HUDEP-2 (cell line): Measurements from ENCODE around the gene TENT5C.

ENCODE experiments used
- DNase-seq, 76 experiments: peaks; one replicate each; lab custom pipeline; 2025; ENCODE audit not compliant: unreplicated experiment in 76 of 76; lab: John Stamatoyannopoulos, UW

TENT5C gene

GRCh38 chr1:117590273-117590925, 15.4 kb upstream of the TENT5C start:
- DNase-seq: no peak

GRCh38 chr1:117591252-117591651, 14.6 kb upstream of the TENT5C start:
- no peak for DNase-seq

DNA sequence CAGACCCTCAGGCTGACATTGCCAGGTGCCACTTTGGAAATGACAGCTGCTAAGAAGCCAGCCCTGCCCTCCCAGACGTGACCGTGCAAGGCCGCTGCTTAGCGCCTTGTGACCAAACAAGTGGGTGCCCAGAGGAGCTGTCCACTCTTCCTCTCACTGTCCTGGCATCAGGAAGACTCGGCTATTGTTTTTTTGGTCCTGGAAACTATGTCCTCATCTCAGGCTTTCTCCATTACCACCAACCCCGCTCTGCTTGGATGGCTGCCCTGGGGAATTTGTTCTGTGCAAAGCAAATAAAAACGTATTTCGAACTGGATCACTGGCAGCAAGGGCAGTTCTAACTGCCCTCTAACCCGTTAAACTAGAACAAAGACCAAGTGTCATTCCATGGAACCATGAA, 13.7 kb upstream of the TENT5C start:
- no peak for DNase-seq

DNA sequence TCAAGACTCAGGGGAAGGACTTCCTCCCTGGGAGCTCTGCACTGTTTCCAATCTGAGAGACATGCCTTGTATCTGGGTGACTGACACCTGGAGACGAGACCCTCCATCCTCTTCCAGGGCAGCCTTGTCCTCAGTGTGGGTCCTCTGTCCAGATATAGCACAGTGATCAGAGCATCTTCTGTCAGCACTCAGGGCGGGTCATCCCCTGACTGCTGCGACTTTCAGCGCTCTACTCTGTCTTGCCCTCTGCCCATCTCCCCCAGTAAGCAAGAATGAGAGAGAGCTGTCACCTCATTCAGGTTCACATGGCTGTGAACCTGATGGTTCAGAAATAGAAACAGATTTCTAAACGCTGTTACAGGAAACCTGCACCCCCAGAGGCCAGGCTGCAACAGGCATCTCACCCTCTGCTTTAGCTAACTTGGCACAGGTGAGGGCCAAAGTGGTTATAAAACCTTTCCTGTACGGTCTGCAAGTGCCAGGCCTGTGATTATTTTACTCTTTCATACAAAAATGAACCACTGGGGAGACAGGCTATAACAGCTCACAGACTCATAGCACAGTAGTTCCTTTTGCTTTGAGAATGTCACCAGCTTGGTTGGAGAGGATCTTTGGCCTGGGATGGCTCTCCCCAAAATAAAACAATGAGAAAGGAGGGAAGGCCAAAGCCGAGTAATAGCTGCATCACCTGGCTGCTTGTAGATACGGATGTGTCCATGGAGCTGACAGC, 11.4 kb upstream of the TENT5C start:
- DNase-seq: no peak

GRCh38 chr1:117596023-117596720, 9.7 kb upstream of the TENT5C start:
- DNase-seq: no peak

DNA sequence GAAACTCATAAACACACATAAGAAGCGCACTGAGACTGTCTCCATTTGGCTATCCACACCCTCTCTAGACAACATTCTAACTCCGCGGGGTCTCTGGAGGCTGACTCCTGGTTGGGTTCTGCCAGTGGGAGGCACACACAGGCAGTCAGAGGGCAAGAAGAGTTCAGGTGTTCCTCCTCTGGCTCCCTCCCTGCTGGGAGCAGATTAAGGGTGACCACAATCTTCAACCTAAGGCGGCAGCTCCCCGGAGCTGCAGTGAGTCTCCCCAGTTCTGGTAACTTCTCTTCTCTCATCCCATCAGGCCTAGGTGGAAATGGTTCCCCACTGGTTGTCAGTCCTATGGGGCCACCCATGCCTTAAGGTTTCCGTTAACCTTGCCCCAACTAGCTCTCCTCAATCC, 7.4 kb upstream of the TENT5C start:
- no peak for DNase-seq

GRCh38 chr1:117599286-117600221, 6.3 kb upstream of the TENT5C start:
- DNase-seq: no peak

DNA sequence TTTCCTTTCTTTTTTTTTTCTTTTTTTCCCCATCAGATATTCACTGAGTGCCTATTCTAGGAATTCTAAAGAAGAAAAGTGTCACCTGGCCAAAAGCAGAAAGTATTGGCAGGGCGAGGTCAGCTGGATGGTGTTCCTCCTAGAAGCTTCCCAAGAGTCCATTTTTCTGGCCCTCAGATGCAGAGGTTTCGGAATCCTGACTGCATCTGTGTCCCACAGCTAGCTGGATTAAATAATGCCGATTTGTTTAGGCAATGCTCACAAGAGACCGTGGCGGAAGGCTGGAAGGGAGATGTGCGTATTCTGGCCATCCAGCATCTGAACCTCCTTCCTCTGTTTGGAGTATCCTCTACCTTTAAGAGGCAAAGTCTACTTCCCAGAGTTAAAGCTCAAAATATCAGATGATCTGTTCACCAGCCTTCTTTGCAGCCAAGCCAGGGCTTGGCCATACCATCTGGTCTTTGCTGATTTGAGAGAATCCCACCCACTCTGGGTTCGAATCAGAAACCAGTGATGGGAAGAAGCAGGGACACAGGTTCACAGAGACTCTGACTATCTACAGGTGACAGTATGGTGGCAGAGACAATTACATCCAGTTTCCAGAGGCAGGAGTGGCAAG, 5.4 kb upstream of the TENT5C start:
- peak in 12 of 76 experiments; percentile 5 to 38 (median 16) for DNase-seq

- no peak for DNase-seq
These were observed 4.9 kb upstream of the TENT5C start for GRCh38 chr1:117600966-117601365.

DNA sequence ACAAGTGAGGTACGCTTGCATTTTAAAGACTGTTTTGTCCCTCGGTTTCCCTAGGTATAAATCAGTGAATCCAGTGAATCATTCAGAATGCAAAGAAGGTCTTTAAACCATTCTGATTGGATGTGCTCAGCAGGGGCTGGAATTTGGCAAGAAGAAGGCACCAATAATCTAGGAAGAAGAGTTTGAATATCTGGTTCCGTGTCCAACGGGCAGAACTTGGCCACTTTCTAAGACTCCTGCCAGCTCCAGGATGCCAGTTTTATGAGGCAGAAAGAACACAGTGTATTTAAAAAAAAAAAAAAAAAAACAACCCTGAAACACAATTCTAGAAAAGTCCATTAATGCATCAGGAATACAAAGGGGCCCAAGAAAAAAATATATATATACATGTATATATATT, 3.0 kb upstream of the TENT5C start:
- DNase-seq: no peak

DNA sequence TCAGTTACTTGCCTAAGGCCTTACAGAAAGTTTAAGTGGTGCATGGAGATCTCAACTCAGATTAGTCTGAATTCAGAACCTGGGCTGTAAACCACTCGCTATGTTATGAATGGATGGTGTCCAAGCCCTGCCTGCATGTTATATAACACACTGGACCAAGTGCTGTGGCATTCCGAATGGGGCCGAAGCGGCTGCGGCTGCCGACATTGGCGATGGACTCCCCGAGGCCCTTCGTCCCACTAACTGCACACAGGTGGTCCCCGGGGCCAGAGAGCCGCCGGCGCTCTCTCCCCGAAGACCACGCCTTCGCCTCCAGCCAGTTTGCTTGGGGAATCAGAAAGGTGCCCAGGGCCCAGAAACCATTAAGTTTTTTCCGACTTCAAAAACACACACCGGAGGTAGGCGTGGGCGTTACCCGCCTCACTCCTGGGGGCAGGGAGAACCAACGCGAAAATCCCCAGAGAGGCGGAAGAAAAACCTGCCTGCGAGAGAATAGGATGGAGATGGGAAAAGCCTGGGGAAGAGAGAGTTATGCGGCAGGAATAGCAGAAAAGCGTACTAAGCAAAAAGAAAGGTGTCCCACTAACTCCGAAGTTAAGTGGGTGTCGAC, 579 bp upstream of the TENT5C start:
- DNase-seq: peak in 18 of 76 experiments; percentile 11 to 79 (median 56)

GRCh38 chr1:117606649-117607430, 992 bp downstream of the TENT5C start:
- peak in 51 of 76 experiments; percentile 8 to 78 (median 45) for DNase-seq

DNA sequence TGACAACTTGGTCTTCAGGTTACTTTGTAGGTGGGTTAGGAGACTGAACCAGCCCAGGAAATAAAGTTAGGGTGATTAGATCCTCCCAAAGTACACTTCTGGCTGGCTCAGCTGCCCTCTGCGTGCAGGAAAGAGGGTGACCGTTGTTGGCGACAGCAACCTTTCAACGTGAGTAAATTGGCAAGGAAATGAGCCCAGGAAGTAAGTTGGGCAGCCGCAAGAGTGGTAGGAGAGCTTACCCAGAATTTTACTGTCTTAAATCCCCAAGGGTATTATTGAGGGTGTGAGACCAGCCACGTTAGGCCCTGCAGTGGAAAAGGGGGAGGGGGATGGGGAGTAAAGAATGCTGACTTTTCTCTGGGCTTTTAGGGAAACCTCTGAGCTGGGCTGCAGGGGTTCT, 1.6 kb downstream of the TENT5C start:
- peak in 53 of 76 experiments; percentile 8 to 66 (median 30) for DNase-seq

- peak in 4 of 76 experiments; percentile 9 to 24 (median 18) for DNase-seq
These were observed 2.3 kb downstream of the TENT5C start for GRCh38 chr1:117608115-117608615.

GRCh38 chr1:117608758-117609157, 2.9 kb downstream of the TENT5C start:
- no peak for DNase-seq

DNA sequence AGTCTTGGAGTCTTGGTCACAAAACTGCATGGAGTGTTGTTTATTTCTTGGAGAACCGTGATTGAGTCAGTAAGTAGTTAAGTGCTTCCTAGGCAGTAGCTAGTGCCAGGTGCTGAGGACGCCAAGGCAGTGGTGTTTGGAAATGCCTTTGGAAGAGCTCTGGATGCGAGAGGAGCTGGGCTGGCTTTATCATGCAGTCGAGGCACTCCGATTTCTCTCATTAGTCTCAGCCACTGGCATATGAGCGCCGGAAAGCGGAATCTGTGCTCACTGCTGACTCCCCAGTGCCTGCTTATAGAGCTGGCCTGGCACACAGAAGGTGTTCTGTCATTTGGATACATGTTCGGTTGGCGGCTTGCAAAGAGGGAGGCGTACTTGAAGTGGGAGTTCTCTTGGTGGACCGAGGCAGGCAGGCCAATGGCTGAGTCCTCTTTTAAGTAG, 3.6 kb downstream of the TENT5C start:
- peak in 2 of 76 experiments; percentile 6 to 17 for DNase-seq

GRCh38 chr1:117610036-117610435, 4.2 kb downstream of the TENT5C start:
- DNase-seq: no peak

DNA sequence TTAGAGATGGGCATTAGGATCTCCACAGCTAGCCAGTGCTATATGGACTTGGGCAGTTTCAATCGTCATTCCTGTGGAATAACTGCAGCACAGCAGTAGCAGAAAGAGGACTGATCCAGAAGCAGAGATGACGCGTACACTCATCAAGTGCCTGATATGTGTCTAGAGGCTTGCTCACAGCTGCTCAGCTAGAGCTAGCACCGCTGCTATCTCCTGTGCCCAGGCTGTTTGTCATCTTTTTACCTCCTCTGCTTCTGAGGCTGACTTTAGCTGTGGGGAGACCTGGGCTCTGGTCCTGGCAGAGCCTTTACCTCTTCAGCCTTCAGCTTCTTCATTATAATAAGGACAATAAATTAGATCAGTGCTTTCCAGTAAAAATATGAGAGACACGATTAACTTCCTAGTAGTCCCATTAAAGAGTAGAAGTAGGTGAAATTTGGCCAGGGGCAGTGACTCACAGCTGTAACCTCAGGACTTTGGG, 5.3 kb downstream of the TENT5C start:
- DNase-seq: peak in 72 of 76 experiments; percentile 16 to 87 (median 71)
